Activated CD8-positive, alpha-beta memory T cell treated with anti-CD3 and anti-CD28 coated beads for 36 hours (primary cell): Measurements from ENCODE around the gene ZC3H6. TPM values are rescaled to one million over a fixed set of nuclear protein-coding genes. Genes with fewer than 3 reads are reported as not detected.
"Not testable (repeated sequence)": the region's sequence is repeated elsewhere in the genome, so short reads cannot be mapped to it uniquely, and the experiment has no call there.

Source experiments
- CTCF ChIA-PET: fragments of 350-600 bp; sonication (Branson Sonifier 250); formaldehyde crosslinking; loops from one replicate; lab custom pipeline; 2021; ENCODE audit warnings: antibody characterized with exemption; lab: Charles Lee
- POLR2A ChIA-PET: fragments of 350-600 bp; sonication (Branson Sonifier 250); formaldehyde crosslinking; loops from one replicate; lab custom pipeline; 2021; ENCODE audit warnings: antibody characterized with exemption; lab: Charles Lee
- total RNA-seq, 2 experiments: library from RNA; stranded (reverse); gene quantifications; one replicate each; pipeline ENCODE4 v1.2.3, GENCODE V29; 2021

ZC3H6 gene
- total RNA-seq, 2 experiments from 2014 or later: 3.3 to 3.8 TPM

- POLR2A ChIA-PET, CTCF ChIA-PET: not testable (repeated sequence)
Observed at GRCh38 chr2:112354335-112354734, 78.9 kb downstream of the ZC3H6 start.

GRCh38 chr2:112360055-112360454, 84.7 kb downstream of the ZC3H6 start:
- POLR2A ChIA-PET, CTCF ChIA-PET: not testable (repeated sequence)

Other genes with a start within 250 kb of the ZC3H6 start
- 10 to 100 TPM; 14.8 to 16.0 TPM for gene TMEM87B, start 220.3 kb upstream of the ZC3H6 start, total RNA-seq
- 1 to 10 TPM; 3.1 to 3.7 TPM for gene FBLN7, start 137.2 kb upstream of the ZC3H6 start, total RNA-seq
- gene ZC3H8, start 20.6 kb upstream of the ZC3H6 start, total RNA-seq: 10 to 100 TPM; 25.3 to 26.2 TPM
- 10 to 100 TPM; 15.1 to 18.5 TPM for gene RGPD8, start 158.0 kb downstream of the ZC3H6 start, total RNA-seq
- 10 to 100 TPM; 41.7 to 43.6 TPM for gene TTL, start 206.6 kb downstream of the ZC3H6 start, total RNA-seq